Endothelial cell (in vitro differentiated cells): ENCODE results near the gene TSPEAR. TPM values are rescaled to one million over a fixed set of nuclear protein-coding genes. Genes with fewer than 3 reads are reported as not detected.

Experiments used
- DNase-seq: peaks from one replicate; pipeline ENCODE4 v3.0.0; 2021; ENCODE audit warnings: low spot score
- H3K27ac Mint-ChIP-seq: one replicate; pipeline ENCODE4 v1.8.0; 2021; ENCODE audit warnings: mixed read lengths, inconsistent platforms; ENCODE audit not compliant: unreplicated experiment
- H3K27me3 Mint-ChIP-seq: one replicate; pipeline ENCODE4 v1.8.0; 2021; ENCODE audit warnings: mild to moderate bottlenecking, moderate library complexity, mixed read lengths, inconsistent platforms; ENCODE audit not compliant: unreplicated experiment
- H3K36me3 Mint-ChIP-seq: one replicate; pipeline ENCODE4 v1.8.0; 2021; ENCODE audit warnings: mild to moderate bottlenecking, low read depth, mixed read lengths, inconsistent platforms; ENCODE audit not compliant: unreplicated experiment
- H3K4me1 Mint-ChIP-seq: one replicate; pipeline ENCODE4 v1.8.0; 2021; ENCODE audit warnings: mild to moderate bottlenecking, mixed read lengths, inconsistent platforms; ENCODE audit not compliant: unreplicated experiment
- H3K4me3 Mint-ChIP-seq: one replicate; pipeline ENCODE4 v1.8.0; 2021; ENCODE audit warnings: mild to moderate bottlenecking, mixed read lengths, inconsistent platforms; ENCODE audit not compliant: unreplicated experiment
- H3K9me3 Mint-ChIP-seq: one replicate; pipeline ENCODE4 v1.8.0; 2021; ENCODE audit warnings: mixed read lengths, inconsistent platforms; ENCODE audit not compliant: unreplicated experiment
- CTCF ChIP-seq: fragments of 200-600 bp; sonication (generic); IDR thresholded peaks from one replicate; pipeline ENCODE4 v1.5.0; 2021; ENCODE audit warnings: antibody characterized with exemption; ENCODE audit not compliant: unreplicated experiment
- total RNA-seq: library from RNA; stranded (reverse); fragmentation: NEBNext Ultra II Directional; extraction: Animal tissue kit (Norgen Biotek cat#: 25700); gene quantifications from one replicate; pipeline ENCODE4 v1.2.1, GENCODE V29; 2021; ENCODE audit not compliant: unreplicated experiment

Gene TSPEAR
- total RNA-seq, 1 donor from 2014 or later = not detected

- H3K27ac Mint-ChIP-seq = no peak overlapping the region
- H3K4me3 Mint-ChIP-seq = no peak overlapping the region
- no peaks in the 10 kb centered on the region for H3K9me3 Mint-ChIP-seq
- no peak for TF ChIP-seq CTCF
- peaks cover 7% of the 10 kb centered on the region for H3K36me3 Mint-ChIP-seq
- H3K4me1 Mint-ChIP-seq = no peaks in the 10 kb centered on the region
- peaks cover 5% of the 10 kb centered on the region for H3K27me3 Mint-ChIP-seq
- DNase-seq = no peak
Observed at GRCh38 chr21:44568261-44568660, 143.1 kb downstream of the TSPEAR start.

- Mint-ChIP-seq H3K27me3 (peaks cover 5% of the 10 kb centered on the region), H3K27ac (no peak overlapping the region), H3K4me3 (no peak overlapping the region), H3K9me3 (no peaks in the 10 kb centered on the region), H3K36me3 (peaks cover 3% of the 10 kb centered on the region), H3K4me1 (no peaks in the 10 kb centered on the region)
- no peak for DNase-seq
- TF ChIP-seq CTCF = no peak
Observed at GRCh38 chr21:44567481-44568171, 143.7 kb downstream of the TSPEAR start.

- no peaks in the 10 kb centered on the region for H3K36me3 Mint-ChIP-seq
- H3K9me3 Mint-ChIP-seq = peaks cover 4% of the 10 kb centered on the region
- no peak overlapping the region for H3K4me3 Mint-ChIP-seq
- peaks cover 3% of the 10 kb centered on the region for H3K27me3 Mint-ChIP-seq
- no peak for DNase-seq
- TF ChIP-seq CTCF = no peak
- H3K4me1 Mint-ChIP-seq = no peaks in the 10 kb centered on the region
- H3K27ac Mint-ChIP-seq = no peak overlapping the region
Observed at GRCh38 chr21:44566403-44566802, 145.0 kb downstream of the TSPEAR start.

- Mint-ChIP-seq H3K9me3 (peaks cover 4% of the 10 kb centered on the region), H3K36me3 (no peaks in the 10 kb centered on the region), H3K27ac (no peak overlapping the region), H3K27me3 (peaks cover 3% of the 10 kb centered on the region), H3K4me3 (no peak overlapping the region), H3K4me1 (no peaks in the 10 kb centered on the region)
- DNase-seq = no peak
- no peak for TF ChIP-seq CTCF
Observed at GRCh38 chr21:44564886-44565598, 146.3 kb downstream of the TSPEAR start.

- TF ChIP-seq CTCF = no peak
Observed at GRCh38 chr21:44564099-44564498, 147.3 kb downstream of the TSPEAR start.

More at GRCh38 chr21:44564099-44564498, 147.3 kb downstream of the TSPEAR start:
- Mint-ChIP-seq H3K27me3 (peaks cover 3% of the 10 kb centered on the region), H3K27ac (no peak overlapping the region), H3K4me1 (no peaks in the 10 kb centered on the region), H3K36me3 (no peaks in the 10 kb centered on the region), H3K9me3 (peaks cover 4% of the 10 kb centered on the region), H3K4me3 (no peak overlapping the region)
- DNase-seq = no peak
